Anterior cingulate cortex (tissue), 58 donors: ENCODE measurements around the gene PAQR6.
"Not testable (repeated sequence)": the region's sequence is repeated elsewhere in the genome, so short reads cannot be mapped to it uniquely, and the experiment has no call there.

Experiments
- DNase-seq, 58 donors: peaks; one replicate each; lab custom pipeline; 2025; lab: John Stamatoyannopoulos, UW

PAQR6 gene

DNA sequence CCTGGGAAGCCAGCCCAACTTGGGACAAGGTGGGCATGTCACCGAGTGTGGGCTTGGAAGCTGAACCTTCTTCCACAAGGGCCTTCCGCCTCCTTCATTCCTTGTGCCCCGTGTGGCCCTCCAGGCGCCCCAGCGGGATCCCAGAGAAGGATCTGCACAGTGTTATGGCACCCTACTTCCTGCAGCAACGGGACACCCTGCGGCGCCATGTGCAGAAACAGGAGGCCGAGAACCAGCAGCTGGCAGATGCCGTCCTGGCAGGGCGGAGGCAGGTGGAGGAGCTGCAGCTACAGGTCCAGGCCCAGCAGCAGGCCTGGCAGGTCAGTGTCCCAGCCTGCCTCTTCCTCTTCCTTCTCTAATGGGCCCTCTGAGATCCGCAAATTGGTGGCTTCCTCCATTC is 11.7 kb downstream of the PAQR6 start:
- DNase-seq, result no peak

DNA sequence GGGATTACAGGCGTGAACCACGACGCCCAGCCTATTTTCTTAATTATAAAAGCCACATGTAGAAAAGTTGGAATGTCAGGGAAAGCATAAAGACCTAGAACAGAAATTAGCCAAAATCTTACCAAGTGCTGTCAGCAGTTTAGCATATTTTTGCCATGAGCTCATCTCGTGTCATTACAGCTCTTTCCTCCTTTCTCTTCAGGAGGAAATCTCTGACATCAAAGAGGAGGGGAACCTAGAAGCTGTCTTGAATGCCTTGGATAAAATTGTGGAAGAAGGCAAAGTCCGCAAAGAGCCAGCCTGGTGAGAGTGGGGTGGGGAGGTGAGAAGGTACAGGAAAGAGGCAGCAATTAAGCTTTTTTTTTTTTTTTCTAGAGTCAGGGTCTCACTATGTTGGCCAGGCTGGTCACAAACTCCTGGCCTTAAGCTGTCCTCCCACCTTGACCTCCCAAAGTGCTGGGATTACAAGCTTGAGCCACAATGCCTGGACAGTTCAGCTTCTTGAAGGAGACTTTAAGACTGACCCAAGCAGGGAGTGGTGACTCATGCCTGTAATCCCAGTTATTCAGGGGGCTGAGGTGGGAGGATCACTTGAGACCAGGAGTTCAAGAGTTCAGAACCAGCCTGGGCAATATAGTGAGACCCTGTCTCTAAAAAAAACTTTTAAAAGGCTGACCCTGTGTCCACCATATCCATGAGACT is 14.3 kb downstream of the PAQR6 start:
- no peak for DNase-seq

DNA sequence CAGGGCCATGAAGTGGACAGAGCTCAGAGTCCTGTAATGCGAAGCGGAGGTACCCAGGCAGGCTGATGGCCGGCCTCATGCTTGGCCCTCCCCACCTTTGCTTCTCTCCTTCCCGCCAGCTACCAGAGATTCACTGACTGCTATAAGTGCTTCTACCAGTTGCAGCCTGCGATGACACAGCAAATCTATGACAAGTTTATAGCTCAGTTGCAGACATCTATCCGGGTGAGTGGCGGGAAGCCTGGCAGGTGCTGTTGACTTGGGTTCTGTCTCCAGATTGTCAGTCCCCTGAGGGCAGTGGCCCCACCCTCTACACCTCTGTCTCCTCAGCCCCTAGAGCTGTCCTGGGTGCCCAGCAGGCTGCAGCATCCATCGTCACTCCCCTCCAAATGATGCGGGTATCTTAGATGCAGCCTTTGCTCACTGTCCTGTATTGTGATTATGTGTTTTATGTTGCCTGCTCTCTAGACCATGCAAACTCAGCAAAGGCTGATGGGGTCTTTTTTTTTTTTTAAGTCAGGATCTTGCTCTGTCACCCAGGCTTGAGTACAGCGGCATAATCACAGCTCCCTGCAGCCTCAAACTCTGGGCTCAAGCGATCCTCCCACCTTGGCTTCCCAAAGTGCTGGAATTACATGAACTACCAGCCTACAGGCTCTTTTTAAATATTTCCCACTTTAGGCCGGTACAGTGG is 15.5 kb downstream of the PAQR6 start:
- no peak for DNase-seq

DNA sequence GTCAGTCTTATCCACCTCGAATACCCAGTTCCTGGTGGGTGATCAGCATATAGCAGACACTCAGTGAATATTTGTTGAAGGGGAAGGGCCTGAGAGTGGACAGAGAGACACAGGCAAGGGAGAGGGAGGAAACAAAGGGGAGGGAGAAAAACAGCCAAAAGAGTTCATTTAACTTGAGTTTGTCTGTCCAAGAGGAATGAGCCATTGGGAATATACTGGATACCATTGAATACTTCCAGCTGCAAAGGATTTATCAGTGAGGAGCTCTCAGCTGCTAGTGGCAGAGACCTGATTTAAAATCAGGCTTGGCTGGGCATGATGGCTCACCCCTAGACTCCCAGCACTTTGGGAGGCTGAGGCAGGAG is 17.4 kb downstream of the PAQR6 start:
- DNase-seq, result no peak

DNA sequence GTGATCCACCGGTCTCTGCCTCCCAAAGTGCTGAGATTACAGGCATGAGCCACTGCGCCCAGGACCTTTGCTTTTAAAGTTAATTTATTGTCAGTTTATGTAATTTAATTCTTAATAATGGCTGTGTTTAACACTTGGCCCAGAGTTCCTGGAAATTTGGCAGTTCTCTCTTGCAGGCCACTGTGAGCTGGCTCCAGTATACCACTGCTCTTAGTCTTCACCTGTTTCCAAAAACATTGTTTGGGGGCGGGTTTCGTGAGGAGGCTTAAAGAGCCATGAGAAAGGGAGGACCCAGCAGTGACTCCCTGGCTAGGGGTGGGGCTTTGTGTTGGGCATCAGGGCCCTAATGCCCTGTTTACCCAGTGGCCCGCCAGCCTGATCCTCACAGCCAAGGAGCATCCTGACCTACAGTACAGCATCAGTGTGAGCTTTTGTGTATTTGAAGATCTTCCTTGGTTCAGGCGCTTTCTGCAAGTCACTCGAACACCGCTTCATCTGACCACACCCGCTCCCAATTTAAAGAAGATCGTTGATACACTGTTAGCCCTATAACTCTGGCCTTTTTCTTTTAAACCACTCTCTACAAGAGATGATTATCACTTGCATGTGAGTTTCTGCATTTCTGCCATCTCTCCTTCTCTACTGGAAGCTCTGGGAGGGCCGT is 17.9 kb downstream of the PAQR6 start:
- no peak for DNase-seq

DNA sequence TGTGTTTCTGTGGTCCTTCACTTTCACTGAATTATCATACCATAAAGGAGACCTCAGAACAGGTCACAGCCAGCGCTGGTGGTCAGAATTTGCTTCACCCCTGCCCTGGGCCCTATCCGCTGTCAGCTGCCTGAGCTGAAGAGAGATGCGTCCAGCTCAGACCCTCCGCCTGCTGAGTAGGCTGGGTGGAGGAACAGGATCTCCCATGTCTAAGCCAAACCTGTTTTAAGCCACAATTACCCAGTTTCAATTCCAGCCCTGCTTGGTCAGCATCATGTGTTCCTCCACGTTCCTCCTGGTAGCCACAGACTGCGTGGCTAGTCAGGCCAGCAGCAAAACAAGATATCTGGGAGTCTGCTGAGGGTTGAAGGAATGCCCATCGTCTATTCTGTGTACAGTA is 19.4 kb downstream of the PAQR6 start:
- DNase-seq, result peak in 1 of 58 donors; percentile 20

DNA sequence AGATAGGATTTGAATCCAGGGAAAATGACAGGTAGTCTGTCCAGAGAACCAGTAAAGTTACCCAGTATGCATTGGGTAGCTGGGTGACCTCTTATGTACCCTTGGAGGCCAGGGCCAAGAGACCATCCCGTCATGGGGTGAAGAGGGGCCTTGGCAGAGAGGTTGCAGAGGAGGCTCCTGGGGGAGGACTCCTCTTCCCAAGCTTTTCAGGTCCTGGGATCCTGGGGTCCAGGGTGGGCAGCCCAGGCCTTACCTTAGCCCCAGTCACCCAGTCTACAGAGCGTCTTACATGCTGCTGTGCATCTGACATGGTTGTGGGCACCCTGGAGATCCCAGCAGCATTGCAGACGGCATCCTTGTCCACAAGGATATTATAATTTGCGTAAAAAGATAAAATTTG is 21.1 kb downstream of the PAQR6 start:
- DNase-seq, result no peak

DNA sequence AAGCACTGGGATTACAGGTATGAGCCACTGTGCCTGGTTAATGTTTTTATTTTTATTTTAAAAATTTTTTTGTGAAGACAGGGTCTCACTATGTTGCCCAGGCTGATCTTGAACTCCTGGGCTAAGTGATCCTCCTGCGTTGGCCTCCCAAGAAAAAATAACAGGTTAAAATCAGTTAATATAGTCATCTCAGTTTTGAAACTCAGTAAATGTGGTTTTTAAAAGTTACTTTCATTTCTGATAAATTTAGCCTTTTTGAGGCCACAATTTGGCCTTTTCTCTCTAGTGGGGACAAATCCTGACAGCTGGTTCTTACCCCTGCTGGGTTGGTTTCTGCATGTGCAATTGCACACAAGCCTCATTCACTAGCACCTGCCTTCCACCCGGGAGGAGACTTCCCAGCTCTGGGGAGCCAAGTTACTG is 21.7 kb downstream of the PAQR6 start:
- DNase-seq, result no peak

DNA sequence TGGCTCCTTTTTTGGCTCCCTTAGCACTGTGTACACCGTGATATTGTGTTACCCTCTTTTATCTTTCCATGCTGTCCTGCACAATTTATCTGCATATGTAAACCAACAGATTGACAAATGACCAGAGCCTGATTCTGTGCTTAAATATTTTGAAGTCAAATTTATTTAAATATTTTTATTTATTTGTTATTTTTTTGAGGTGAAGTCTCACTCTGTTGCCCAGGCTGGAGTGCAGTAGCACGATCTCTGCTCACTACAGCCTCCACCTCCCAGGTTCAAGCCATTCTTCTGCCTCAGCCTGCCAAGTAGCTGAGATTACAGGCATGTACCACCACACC is 22.2 kb downstream of the PAQR6 start:
- no peak for DNase-seq

DNA sequence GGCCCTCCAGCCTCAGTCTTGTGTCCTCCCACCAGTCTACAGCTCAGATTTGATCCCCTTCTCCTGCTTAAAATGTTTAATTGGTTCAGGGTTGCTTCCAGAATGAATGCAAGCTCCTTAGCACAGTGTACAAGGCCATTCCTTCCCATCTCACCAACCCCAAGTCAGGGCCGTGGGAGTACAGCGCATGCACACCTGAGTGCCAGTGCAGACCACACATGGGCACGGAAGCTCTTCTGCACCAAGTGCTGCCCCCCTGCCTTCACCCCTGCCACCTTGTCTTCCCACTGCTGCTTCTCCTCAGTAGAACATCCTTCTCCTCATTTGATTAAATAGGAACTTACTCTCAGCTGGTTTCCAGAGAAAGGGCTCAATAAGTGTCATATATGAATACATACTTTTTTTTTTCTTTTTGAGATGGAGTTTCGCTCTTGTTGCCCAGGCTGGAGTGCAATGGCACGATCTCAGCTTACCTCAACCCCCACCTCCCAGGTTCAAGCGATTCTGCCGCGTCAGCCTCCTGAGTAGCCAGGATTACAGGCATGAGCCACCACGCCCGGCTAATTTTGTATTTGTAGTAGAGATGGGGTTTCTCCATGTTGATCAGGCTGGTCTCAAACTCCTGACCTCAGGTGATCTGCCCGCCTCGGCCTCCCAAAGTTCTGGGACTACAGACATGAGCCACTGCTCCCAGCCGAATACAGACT is 25.7 kb downstream of the PAQR6 start:
- no peak for DNase-seq

DNA sequence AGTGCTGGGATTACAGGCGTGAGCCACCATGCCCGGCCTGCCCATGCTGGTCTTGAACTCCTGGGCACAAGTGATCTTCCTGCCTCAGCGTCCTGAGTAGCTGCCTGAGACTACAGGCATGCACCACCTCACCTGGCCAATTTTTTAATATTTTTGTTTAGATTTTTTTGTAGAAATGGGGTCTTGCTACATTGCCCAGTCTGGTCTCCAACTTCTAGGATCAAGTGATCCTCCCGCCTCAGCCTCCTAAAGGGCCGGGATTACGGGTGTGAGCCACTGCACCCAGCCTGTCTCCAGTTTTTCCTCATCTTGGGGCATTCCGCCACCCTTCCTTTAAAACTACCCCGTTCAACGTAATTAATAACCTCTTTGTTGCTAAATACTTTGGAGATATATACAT is 27.6 kb downstream of the PAQR6 start:
- DNase-seq, result no peak

DNA sequence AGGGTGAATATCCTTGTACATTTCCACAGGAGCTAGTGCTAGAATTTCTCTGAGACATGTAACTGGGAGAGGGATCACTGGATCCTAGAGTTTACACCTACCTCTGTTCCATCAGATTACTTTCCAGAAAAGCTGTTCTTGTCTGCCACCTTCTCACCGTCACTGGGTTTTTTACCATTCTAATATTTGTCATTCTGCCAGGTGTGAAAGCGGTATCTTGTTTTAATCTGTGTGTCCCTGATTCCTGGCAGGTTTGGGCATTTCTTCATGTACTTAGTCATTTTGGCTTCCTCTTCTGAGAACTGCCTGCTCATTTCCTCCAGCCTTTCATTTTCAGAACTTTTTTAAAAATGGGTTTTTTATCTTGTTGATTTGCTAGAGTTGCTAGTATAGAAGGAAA is 30.0 kb downstream of the PAQR6 start:
- no peak for DNase-seq

DNA sequence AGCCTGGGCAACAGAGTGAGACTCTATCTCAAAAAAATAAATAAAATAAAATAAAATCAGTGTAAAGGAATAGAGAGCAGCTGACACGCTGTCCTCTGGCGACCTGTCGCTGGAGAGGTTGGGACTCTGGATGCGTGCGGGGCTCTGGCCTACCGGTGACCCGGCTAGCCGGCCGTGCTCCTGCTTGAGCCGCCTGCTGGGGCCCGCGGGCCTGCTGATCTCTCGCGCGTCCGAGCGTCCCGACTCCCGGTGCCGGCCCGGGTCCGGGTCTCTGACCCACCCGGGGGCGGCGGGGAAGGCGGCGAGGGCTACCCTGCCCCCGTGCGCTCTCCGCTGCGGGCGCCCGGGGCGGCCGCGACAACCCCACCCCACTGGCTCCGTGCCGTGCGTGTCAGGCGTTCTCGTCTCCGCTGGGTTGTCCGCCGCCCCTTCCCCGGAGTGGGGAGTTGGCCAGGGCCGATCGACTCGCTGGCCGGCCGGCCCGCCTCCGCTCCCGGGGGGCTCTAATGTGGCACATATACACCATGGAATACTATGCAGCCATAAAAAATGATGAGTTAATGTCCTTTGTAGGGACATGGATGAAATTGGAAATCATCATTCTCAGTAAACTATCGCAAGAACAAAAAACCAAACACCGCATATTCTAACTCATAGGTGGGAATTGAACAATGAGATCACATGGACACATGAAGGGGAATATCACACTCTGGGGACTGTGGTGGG is 31.3 kb downstream of the PAQR6 start:
- DNase-seq, result not testable (repeated sequence)

DNA sequence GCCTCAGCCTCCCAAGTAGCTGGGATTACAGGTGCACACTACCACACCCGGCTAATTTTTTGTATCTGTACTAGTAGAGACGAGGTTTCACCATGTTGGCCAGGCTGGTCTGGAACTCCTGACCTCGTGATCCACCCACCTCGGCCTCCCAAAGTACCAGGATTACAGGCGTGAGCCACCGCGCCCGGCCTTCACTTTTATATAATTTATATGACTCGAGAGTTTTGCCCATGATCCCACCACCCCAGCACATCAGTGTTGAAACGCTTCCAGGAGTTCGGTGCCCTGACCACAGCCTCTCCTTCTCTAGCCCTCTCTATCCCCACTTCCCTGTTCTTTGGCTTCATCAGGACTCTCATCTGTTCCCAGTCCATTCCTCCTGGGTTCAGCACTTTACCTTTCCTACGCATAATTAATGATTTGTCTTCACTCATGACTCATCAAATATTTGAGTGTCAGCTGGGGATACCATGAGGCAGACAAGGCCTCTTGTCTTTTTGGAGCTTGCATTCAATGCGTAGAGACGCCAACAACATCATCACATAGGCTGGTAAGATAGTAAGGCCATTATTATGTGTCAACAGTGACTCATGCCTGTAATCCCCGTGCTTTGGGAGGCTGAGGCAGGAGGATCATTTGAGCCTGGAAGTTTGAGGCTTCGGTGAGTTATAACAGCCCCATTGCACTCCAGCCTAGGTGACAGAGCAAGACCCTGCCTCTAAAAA is 33.7 kb downstream of the PAQR6 start:
- DNase-seq, result peak in 1 of 58 donors; percentile 23

DNA sequence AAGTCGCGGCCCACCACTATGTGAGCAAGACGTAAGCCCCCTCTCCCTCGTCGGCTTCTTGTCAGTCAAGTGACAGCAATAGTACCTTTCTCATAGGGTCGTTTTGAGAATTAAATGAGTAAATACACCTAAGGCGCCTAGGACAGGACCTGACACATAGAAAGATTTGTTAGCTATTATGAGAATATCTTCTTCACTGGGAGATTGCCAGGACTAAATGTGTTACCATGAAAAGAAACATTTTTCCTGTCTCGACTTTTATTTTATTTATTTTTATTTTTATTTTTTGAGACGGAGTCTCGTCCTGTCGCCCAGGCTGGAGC is 34.3 kb downstream of the PAQR6 start:
- DNase-seq, result no peak

DNA sequence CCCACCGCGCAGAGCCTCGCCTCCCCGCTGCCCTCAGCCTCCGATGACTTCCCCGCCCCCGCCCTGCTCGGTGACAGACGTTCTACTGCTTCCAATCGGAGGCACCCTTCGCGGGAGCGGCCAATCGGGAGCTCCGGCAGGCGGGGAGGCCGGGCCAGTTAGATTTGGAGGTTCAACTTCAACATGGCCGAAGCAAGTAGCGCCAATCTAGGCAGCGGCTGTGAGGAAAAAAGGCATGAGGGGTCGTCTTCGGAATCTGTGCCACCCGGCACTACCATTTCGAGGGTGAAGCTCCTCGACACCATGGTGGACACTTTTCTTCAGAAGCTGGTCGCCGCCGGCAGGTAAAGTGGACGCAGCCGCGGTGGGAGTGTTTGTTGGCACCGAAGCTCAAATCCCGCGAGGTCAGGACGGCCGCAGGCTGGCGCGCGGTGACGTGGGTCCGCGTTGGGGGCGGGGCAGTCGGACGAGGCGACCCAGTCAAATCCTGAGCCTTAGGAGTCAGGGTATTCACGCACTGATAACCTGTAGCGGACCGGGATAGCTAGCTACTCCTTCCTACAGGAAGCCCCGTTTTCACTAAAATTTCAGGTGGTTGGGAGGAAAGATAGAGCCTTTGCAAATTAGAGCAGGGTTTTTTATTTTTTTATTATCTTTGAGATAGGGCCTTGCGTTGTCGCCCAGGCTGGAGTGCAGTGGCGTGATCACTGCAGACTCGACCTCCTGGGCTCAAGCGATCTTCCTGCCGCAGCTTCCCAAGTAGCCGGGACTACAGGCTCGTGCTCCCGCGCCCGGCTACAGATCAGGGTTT is 34.8 kb downstream of the PAQR6 start, which contains the start of gene PMF1:
Gene PMF1 (plus strand): TSS at position 175 of the 811 bp plus-strand sequence. CDS start 9 bp downstream, at position 184.
- peak; percentile 85 to 99 (median 96) for DNase-seq

DNA sequence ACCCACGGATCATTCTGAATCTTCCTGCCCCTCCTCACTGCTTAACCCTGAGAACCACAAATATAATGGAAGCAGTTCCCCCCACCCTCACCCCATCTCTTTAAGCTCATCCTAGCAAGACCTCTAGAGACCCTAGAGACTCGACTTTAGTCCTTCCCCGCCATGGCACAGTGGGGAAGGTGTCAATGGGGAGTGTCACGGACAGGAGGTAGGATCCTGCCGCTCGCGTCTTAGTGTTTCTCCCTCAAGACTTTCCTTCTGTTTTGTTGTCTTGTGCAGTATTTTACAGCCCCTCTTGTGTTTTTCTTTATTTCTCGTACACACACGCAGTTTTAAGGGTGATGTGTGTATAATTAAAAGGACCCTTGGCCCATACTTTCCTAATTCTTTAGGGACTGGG is 35.7 kb downstream of the PAQR6 start:
- DNase-seq, result no peak

DNA sequence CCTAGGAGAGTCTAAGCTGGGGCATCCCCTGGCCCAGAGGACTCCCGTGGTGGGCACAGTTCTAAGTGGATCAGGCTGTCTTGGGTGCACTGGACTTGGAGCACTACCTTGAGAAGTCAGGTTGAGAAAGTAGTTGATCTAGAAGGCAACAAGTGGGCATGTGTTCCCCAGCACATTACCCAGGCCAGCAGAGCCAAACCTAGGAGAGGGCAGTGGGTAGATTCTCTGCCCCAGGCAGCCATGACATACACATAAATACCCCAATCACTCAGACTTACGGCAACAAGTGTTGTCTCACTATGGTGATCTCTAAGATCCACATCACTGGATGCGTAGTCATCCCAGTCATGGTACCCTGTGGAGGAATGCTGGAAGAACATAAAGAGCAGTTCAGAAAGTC is 36.6 kb downstream of the PAQR6 start:
- no peak for DNase-seq

DNA sequence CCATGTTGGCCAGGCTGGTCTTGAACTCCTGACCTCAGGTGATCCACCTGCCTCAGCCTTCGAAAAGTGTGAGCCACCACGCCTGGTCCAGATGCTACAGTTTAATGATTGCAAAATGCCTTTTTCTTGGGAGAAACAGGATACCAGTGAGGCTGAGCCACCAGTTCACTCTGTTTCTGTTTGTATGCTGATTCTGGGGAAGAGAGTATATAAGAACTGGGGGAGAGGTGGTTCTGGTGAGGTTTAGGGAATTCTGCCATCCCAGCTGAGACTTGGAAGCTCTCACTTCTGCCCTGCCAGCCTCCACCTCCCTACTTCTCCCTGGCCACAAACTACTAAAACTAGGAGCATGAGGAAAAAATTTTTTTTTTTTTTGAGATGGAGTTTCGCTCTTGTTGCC is 43.2 kb downstream of the PAQR6 start:
- no peak for DNase-seq
